ENCODE data around the gene ZNF440.
"Not testable (repeated sequence)": the region's sequence is repeated elsewhere in the genome, so short reads cannot be mapped to it uniquely, and the experiment has no call there.

Gene ZNF440

GRCh38 chr19:11814029-11814699 is at the start of gene ZNF440:
ZNF440 (plus strand) TSS chr19:11814273; CDS start chr19:11814448, 175 bp downstream.
- peak; percentile 78 for DNase-seq (ENCODE audit: low read depth, low spot score)

GRCh38 chr19:11766597-11767591 is 47.2 kb upstream of the ZNF440 start, which contains the start of gene ZNF441:
ZNF441 (plus strand) TSS chr19:11767000; CDS start chr19:11767194, 194 bp downstream.
- peak; percentile 89 for DNase-seq (ENCODE audit: low read depth, low spot score)

- DNase-seq (ENCODE audit: low read depth, low spot score) = no peak
Measured at GRCh38 chr19:11767633-11768133, 46.4 kb upstream of the ZNF440 start.

GRCh38 chr19:11769995-11770394 is 44.1 kb upstream of the ZNF440 start:
- no peak for DNase-seq (ENCODE audit: low read depth, low spot score)

GRCh38 chr19:11771520-11771919 is 42.6 kb upstream of the ZNF440 start:
- not testable (repeated sequence) for DNase-seq (ENCODE audit: low read depth, low spot score)

GRCh38 chr19:11776669-11777068 is 37.4 kb upstream of the ZNF440 start:
- DNase-seq (ENCODE audit: low read depth, low spot score) = not testable (repeated sequence)

- DNase-seq (ENCODE audit: low read depth, low spot score) = no peak
Measured at GRCh38 chr19:11780431-11781020, 33.5 kb upstream of the ZNF440 start.

- DNase-seq (ENCODE audit: low read depth, low spot score) = no peak
Measured at GRCh38 chr19:11781295-11782057, 32.6 kb upstream of the ZNF440 start.

GRCh38 chr19:11783767-11784166 is 30.3 kb upstream of the ZNF440 start:
- DNase-seq (ENCODE audit: low read depth, low spot score) = no peak

GRCh38 chr19:11784356-11784755 is 29.7 kb upstream of the ZNF440 start:
- DNase-seq (ENCODE audit: low read depth, low spot score) = no peak

- no peak for DNase-seq (ENCODE audit: low read depth, low spot score)
Measured at GRCh38 chr19:11787536-11787935, 26.5 kb upstream of the ZNF440 start.

- DNase-seq (ENCODE audit: low read depth, low spot score) = no peak
Measured at GRCh38 chr19:11792942-11793341, 21.1 kb upstream of the ZNF440 start.

GRCh38 chr19:11797491-11797890 is 16.6 kb upstream of the ZNF440 start:
- DNase-seq (ENCODE audit: low read depth, low spot score) = peak; percentile 51

GRCh38 chr19:11798391-11799330 is 15.4 kb upstream of the ZNF440 start, which contains the start of gene ZNF491:
ZNF491 (plus strand) TSS chr19:11798523; CDS start chr19:11805954, 7,431 bp downstream.
- DNase-seq (ENCODE audit: low read depth, low spot score) = peak; percentile 78

- DNase-seq (ENCODE audit: low read depth, low spot score) = no peak
Measured at GRCh38 chr19:11806354-11807098, 7.5 kb upstream of the ZNF440 start.

- no peak for DNase-seq (ENCODE audit: low read depth, low spot score)
Measured at GRCh38 chr19:11807099-11807380, 7.0 kb upstream of the ZNF440 start.

- DNase-seq (ENCODE audit: low read depth, low spot score) = no peak
Measured at GRCh38 chr19:11813703-11814028, 407 bp upstream of the ZNF440 start.

GRCh38 chr19:11814700-11815035 is 595 bp downstream of the ZNF440 start:
- DNase-seq (ENCODE audit: low read depth, low spot score) = no peak

GRCh38 chr19:11821474-11822109 is 7.5 kb downstream of the ZNF440 start:
- no peak for DNase-seq (ENCODE audit: low read depth, low spot score)
